K562 treated with DMSO at 1 percent for 12 hours (cell line): ENCODE results near the gene ZNF440. TPM values are rescaled to one million over a fixed set of nuclear protein-coding genes. Genes with fewer than 3 reads are reported as not detected.

Source experiments
- total RNA-seq: library from RNA; unstranded; fragments of 300-600 nt; gene quantifications from 2 replicates; pipeline ENCODE4 v1.2.3, GENCODE V29; 2022; ENCODE audit not compliant: insufficient read depth

The ZNF440 gene
- total RNA-seq = 3.1 and 8.0 TPM in 2 replicates

DNA sequence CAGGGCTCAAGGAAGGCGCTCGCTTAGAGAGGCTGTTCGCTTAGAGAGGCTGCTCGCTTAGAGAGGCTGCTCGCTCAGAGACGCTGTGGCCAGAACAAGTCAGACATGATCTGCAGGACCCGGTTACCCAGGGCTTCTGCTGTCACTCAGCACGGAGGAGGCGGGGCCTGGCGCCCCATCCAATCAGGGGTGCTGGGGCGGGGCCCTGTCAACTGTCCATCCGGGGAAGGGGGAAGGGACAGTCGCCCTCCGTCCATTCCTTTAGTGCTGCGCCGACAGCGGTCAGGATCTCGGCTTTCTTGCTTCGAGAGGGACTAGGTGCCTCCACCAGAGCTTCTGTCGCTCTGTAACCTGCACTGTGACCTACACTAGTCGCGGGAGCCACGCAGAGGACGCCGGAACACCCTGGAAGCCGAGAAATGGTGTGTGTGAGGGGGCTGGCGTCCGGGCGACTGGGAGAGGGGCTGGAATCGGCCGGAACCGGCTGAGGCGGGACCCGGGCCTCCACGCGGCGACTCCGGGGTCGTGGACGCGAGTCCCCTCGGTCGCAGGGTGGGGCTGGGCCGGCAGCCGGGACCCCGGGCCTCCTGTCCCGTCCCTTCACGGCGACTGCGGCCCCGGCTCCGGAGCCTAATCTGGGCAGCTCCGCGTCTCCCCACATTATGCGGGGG is at the start of gene ZNF440:
Gene ZNF440 (plus strand): TSS at position 245 of the 671 bp plus-strand sequence. CDS start 175 bp downstream, at position 420.

DNA sequence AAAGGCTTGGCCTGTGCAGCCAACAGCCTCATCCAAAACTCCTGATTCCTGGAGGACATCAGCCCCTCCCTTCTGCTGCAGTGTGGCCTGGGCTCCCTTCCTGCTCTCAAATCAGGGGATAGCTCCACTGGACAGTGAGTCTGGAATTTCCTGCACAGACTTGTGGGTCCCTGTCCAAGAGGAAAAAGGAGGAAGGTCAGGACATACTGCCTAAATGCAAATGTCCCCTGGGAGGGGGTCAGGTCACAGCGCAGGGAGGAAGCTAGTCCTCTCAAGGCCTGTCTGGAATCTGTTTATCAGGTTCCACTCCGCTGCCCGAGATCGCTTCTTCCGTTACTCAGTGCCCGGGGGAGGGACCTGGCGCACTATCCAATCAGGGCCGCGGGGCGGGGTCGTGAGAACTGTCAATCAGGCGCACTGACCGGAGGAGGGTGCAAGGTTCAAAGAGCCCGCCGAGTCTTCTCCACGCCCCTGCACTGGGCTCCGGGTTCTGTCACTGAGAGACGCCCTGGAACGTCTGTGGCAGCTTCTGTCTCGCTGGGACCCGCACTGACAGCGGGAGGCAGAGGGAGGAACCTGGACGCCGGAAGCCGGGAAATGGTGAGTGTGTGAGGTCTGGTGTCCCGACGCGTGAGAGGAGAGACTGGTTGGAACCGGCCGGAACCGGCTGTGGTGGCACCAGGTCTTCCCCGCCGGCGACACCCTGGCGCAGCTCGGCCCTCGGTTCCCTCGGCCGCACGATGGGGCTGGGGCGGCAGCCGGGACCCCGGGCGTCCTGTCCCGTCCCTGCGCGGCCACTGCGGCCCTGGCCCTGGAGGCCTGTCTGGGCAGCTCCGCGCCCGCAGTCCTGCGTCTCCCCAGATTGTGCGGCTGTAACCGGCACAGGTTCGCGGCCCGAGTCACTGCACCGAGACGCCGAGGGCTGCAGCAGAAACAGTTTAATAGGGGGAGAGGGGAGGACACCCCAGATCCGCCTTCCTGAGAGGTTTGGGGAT is 47.2 kb upstream of the ZNF440 start, which contains the start of gene ZNF441:
Gene ZNF441 (plus strand): TSS at position 404 of the 995 bp plus-strand sequence. CDS start 194 bp downstream, at position 598.

DNA sequence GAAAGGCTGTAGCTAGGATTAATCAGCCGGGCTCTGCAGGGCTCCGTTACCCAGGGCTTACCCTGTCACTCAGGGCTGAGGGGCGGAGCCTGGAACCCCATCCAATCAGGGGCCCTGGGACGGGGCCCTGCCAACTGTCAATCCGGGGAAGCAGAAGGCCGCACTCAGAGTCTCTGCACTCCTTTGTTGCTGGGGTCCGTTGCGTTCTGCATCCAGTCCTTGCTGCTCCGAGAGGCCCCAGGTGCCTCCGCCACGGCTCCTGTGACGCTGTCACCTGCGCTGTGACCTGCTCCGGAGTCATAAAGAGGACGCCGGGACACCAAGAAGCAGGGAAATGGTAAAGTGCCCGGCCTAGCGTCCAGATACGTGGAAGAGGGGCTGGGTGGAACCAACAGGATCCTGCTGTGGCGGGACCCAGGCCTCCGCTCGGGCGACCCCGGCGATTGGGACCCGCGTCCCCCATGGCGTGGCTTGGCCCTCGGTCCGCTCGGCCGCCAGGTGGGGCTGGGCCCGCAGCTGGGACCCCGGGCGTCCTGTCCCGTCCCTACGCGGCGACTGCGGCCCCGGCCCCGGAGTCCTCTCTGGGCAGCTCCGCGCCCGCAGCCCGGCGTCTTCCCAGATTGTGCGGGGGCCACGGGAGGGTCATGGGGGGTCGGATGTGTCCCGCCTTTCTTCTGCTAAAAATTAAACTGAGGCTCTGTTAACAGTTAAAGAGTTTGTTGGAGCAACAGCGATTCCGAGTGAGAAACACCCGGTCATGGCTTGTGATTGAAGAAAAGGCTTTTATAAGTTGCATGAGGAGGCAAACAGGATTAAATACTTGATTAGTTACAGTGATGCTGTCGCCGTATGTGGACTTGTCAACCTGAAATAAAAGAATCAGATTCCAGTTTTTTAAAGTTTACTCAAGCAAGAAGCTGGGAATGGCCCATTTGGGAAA is 15.4 kb upstream of the ZNF440 start, which contains the start of gene ZNF491:
Gene ZNF491 (plus strand): TSS at position 133 of the 940 bp plus-strand sequence. CDS start 7,431 bp downstream, outside the sequence.

DNA sequence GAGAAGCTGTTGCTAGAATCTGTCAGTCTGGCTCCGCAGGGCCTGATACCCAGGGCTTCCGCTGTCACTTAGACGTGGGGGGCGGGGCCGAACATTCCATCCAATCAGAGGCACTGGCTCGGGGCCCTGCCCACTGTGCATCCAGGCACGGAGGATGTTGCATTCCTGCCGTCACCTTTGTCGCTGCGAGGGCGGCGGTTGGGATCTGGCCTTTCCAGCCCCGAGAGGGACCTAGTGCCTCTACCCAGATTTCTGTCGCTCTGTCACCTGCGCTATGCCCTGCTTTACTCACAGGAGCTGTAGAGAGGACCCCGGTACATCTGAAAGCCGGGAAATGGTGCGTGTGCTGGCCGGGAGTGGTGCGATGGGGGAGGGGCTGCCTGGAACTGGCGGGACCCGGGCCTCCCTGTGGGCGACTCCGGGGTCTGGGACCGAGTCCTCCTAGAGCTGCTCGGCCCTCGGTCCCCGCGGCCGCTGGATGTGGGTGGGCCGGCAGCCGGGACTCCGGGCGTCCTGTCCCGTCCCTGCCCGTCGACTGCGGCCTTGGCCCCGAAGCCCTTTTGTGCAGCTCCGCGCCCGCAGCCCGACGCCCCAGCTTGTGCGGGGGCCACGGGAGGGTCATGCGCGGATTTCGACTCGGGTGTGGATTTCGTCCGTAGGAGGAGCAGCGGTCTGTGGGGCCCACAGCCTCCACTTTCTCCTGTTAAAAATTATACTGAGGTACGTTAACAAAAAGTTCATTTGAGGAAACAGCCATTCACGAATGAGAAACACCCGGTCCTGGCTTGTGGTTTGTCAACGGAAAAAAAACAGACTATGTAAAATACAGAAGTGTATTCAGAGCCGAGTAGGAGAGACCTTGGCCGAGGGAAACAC is 34.8 kb downstream of the ZNF440 start, which contains the start of gene ZNF439:
Gene ZNF439 (plus strand): TSS at position 133 of the 876 bp plus-strand sequence. CDS start 142 bp downstream, at position 275.

Other genes starting within 250 kb of the ZNF440 start
- gene ACP5, start 236.6 kb upstream of the ZNF440 start, total RNA-seq = 34.2 and 38.6 TPM in 2 replicates
- 5.6 and 10.2 TPM in 2 replicates for gene ZNF627, start 216.8 kb upstream of the ZNF440 start, total RNA-seq
- 5.8 and 12.8 TPM in 2 replicates for gene ZNF823, start 75.3 kb upstream of the ZNF440 start, total RNA-seq
- 0.69 and 5.4 TPM in 2 replicates for gene ZNF441, start 47.3 kb upstream of the ZNF440 start, total RNA-seq
- 0.74 TPM in 1 of 2 replicates, not detected in the other for gene ZNF491, start 15.8 kb upstream of the ZNF440 start, total RNA-seq
- gene ZNF439, start 34.5 kb downstream of the ZNF440 start, total RNA-seq = not detected in 2 replicates
- 2.1 and 2.5 TPM in 2 replicates for gene ZNF69, start 73.5 kb downstream of the ZNF440 start, total RNA-seq
- gene ZNF700, start 110.8 kb downstream of the ZNF440 start, total RNA-seq = 3.3 and 9.9 TPM in 2 replicates
- not detected in 2 replicates for gene ZNF763, start 150.8 kb downstream of the ZNF440 start, total RNA-seq
- 0.82 and 2.2 TPM in 2 replicates for gene ZNF433, start 221.4 kb downstream of the ZNF440 start, total RNA-seq
- gene ZNF878, start 238.7 kb downstream of the ZNF440 start, total RNA-seq = 1.4 TPM in 1 of 2 replicates, not detected in the other